Measurements from ENCODE around the gene FOLR3.
"Not testable (repeated sequence)": the region's sequence is repeated elsewhere in the genome, so short reads cannot be mapped to it uniquely, and the experiment has no call there.

Gene FOLR3

DNA sequence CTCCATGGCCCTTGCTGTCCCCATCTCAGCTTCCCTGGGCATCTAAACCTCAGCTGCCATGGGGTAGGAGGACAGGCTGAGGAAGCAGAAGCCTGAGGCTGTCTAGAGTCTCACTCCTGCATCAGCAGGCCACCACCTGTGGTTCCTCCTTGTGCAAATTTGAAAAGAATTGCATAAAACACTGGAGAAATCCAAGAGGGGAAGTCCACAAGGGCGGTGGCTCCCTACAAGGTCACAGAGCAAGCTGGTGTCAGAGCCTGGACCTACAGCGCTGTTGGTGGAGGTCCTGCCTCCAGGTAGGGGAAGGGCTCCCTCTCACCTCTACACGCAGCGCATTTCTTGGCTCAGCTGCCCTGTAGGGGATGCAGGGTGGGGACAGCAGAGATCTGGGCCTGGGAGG, at the start of gene FOLR3:
TSS of gene FOLR3 (plus strand) at position 253 of the 400 bp plus-strand sequence. CDS start 228 bp downstream, outside the sequence.
- not testable (repeated sequence) for DNase-seq

DNA sequence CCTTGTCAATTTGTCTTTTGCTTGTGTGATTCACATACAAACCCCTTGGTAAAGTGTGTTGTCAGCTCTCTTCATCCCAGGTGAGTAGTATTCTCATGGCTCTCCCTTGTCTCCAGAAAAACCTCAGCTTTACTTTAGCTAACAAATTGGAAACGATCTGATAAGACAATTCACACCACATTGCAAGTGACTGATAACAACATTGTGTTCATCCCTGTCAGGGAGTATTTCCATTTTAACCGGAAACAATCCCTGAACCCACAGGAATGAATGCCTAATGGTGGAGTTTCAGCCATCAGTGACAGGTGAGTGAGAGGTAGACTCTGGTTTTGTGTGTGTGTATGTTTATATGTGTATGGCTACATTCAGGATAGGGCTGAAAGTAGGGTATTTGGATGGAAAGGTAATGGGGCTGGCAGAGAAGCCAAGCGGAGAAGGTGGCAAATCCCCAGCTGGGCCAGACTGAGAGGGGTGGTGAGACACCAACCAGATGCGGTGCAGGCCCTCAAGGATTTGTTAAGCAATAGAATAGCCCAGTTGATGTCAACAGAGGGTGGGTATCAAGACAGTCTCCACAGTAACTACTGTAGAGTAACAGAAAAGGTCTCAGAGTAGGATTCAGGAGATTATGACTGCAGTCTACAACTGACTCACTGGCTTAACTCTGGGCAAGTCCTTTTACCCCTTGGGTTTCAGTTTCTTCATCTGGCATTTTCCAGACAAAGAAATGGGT, 47.3 kb upstream of the FOLR3 start:
- DNase-seq, result no peak

DNA sequence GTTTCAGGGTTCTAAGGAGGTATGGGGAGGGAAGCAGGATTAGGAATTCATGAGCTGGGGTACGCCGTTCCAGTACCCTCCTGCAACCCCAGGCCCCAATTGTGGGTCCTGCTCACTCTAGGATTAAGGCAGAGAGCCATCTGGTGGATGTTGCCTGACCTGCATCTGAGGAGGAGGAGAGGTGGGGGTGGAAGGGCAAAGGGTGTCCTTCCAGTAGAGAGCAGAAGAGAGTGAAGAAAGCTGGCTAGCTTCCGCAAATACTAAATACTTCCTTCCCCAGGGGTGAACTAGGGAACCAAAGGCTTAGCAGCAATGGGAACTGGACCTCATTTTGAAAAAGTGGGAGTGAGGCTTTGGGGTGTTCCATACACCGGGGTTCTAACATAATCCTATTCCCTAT, 44.2 kb upstream of the FOLR3 start:
- DNase-seq, result peak; percentile 66 to 79

DNA sequence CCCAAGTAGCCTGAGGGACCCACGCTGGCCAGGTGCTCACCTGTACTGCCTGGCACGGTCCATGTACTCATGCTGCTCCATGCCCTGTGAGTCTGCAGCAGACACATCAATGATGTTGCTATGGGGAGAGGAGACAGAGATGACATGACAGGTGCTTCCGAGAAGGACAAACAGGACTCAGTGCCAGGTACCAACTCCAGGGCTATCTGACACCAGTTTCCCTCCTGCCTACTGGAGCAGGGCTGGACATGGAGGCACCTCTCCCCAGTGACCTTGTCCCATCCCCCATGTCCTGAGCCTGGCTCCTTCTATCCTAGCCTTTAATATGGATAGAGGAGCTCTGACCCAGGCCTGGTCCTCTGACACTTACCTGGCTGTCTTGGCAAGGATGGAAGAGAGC, 36.8 kb upstream of the FOLR3 start:
- DNase-seq, result no peak

DNA sequence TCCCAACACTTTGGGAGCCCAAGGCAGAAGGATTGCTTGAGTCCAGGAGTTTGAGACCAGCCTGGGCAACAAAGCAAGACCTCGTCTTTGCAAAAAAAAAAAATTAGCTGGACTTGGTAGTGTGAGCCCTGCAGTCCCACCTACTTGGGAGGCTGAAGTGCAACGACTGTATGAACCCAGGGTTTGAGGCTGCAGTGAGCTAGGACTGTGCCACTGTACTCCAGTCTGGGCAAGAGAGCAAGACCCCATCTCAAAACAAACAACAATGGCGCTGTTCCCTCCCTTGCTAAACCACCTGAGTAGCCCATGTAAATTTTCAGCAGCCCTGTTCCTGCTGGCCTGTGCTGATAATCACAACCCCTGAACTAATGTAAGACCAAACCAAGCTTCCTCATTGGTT, 35.5 kb upstream of the FOLR3 start:
- no peak for DNase-seq

DNA sequence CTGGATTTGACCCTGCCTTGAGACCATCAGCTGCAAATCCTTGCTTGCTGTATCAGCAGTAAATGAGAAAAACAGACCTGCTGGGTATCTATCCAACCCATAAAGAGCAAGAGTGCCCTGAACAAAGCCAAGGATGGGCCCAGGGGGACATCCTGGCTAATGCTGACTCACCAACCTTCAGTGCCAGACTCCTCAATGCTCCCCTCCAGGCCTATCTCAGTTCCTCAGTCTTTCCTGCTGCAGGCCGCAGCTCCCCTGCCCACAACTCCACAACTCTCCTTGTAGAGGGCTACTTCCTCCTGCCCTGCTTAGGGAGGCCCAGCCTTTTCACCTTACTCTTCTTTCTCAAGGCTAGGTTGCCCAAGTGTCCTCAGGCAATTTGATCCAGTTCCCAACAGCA, 35.1 kb upstream of the FOLR3 start:
- no peak for DNase-seq

DNA sequence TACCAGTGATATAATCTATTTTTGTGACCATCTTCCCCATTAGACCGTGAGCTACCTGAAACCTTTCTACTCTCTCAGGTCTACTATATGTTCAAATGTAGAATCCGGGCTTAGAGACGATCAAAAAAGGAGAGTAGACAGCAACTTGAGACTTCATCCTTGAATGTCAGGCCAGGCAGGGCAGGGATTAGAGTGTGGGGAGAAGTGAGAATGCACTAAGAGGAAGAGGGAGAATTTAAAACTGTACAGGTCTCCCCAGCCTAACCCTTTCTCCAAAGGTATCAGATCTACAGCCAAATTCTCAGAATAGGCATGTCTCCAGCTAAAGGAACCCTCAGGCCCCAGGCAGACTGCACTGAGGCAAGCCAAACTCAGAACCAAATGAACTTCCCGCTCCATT, 33.4 kb upstream of the FOLR3 start:
- no peak for DNase-seq

DNA sequence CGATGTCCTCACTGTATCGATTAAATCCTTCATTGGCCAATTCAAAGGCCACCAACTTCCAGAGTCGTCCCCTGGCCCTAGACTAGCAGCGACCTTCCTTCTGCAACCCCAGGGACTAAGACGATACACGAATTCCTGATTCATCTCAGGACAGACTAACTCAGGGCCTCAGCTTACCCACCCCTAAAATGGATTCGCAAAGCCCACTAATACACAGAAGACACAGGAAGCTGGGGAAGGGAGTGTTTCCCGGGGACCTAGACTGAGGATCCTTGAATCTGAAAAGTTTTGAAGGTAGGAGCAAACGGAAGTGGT, 32.9 kb upstream of the FOLR3 start:
- no peak for DNase-seq

DNA sequence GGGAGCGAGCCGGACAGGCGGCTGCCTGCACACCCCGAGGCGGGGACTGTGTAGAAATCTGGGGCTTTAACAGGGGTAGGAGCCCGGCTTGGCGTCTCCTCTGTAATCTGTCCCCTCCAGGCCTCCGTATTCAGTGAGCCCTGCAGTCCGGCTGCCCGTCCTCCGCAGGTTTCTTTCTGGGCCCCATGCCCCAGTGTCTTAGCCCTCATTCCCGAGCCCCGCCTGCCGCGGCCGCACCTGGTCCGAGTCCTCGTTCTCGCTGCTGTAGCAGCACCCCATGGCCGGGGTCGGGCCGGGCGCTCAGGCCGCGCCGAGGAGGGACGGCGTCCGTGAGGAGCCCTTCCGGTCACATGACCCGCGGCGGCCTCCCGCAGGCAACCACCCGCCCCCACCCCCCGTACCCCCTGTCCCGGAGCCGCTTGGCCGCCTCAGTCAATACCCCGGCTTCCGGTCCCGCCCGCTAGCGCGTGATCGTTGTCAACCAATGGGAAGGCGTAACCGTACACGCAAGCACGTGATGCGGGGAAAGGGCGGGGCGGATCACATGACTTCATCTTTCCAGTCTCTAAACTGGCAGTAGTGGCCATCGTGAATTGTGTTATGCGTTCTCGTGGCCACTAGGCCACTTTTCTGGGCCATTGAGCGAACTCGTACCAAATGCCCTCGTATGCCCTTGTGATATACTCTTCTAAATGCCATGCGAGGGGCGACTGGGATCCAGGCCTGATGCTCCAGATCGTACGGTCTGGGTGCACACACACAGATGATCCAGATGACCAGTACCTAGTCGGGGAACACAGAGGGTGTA, 32.4 kb upstream of the FOLR3 start, which contains the start of gene LAMTOR1:
TSS of gene LAMTOR1 (minus strand) at position 352 of the 808 bp plus-strand sequence. CDS start at position 279, 73 bp downstream.
- peak; percentile 96 to 98 for DNase-seq

DNA sequence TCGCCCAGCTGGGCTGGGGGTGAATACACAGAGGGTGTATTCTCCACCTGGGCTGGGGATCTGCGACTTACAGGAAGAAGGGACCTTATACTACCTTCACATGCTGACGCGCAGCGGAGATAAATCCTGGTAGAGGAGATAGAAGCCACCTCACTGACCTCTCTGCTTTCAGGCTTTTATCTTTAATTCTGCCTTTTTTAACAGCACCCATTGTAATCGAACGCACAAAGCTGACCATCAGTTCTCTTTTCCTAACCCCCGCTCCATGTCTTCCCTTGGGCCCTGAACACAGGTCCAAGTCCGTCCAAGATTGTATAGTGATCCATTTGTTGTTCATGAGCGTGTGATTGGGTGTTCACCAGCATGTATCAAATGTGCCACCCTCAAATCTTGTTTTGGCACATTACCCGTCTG, 31.8 kb upstream of the FOLR3 start:
- DNase-seq, result no peak

DNA sequence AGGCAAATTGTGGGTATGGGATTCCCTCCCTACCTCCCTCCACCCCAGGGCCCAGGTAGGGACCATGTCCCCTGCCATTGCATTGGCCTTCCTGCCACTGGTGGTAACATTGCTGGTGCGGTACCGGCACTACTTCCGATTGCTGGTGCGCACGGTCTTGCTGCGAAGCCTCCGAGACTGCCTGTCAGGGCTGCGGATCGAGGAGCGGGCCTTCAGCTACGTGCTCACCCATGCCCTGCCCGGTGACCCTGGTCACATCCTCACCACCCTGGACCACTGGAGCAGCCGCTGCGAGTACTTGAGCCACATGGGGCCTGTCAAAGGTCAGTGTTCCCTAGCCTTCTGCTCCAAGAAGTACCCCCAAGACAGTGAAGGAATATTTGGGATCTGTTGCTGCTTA, 29.6 kb upstream of the FOLR3 start, which contains the start of gene TOMT:
TSS of gene TOMT (plus strand) at position 37 of the 400 bp plus-strand sequence. CDS start at position 65, 28 bp downstream.
- no peak for DNase-seq

DNA sequence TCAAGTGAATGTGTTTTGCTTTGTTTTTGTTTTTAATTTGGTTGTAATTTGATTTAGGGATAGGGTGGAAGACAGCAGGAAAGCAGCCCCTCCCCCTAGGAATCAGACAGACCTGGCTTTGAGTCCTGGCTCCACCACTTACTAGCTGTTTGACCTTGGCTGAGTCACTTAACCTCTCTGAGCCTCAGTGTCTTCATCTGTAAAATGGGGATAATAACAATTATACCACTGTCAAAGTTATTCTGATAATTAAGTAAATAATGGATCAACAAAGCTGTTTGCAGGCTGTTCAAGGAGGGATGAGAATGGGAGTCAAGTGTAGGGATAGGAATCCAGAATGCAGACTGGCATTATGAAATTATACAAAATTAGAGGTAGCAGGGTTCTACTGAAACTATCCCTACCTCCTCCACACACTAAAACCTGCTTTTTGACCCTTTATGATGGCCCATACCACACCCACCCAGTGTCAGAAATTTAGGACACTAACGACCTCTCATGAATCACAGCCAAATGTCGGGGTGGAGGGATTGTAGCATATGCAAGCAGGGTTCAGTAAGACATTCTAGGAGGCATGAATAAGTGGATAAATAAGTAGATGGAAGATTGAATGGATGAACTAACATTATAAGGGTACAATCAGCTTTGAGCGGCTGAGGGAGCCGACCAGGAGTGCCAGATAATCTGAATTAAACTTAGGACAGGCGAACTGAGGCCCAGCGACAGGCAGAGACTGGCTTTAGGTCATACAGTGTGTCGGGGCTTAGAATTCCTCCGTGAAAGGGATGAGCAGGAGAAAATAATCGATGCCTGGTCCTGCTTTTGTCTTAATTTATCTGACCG, 24.0 kb upstream of the FOLR3 start:
- DNase-seq, result no peak

DNA sequence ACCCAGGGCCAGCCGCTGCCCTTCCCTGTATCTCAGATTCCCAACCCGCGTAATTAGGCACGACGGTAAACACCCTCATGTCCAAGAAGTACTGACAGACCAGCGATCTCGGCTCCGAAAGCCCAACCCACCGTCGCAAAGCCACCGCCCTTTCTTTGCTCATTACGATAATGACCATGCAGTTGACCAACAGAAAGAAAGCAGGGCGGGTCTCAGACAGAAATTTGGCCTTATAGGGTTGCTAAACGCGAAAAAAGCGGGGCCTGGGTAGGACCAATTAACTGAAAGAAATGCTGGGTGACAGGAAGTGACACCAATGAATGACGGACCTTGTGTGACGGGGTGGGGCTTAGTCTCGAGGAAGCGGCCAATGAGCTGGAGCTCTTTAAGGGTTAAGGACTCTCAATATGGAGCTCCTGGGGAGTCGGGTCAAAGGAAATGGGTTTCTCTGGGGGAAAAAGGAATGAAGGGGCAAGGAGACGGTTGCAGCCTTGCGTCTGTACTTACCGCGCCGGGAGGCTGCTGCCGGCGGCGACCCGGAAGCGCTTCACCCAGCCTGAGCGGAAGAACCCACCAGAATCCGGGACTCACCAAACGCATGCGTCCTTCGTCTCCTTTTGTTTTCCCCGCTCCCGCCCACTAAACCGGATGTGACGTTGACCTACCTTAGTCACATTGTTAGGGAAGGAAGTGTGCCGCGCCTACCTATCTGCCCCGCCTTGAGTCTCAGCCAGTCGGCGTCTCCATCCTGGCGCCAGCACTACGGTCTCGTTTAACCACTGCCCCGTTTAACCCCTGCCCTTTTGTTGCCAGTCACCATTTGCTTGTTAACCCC, 23.2 kb upstream of the FOLR3 start, which contains the start of gene ANAPC15:
TSS of gene ANAPC15 (minus strand) at position 553 of the 835 bp plus-strand sequence. CDS start 1,419 bp downstream, outside the sequence.
- DNase-seq, result peak; percentile 99

DNA sequence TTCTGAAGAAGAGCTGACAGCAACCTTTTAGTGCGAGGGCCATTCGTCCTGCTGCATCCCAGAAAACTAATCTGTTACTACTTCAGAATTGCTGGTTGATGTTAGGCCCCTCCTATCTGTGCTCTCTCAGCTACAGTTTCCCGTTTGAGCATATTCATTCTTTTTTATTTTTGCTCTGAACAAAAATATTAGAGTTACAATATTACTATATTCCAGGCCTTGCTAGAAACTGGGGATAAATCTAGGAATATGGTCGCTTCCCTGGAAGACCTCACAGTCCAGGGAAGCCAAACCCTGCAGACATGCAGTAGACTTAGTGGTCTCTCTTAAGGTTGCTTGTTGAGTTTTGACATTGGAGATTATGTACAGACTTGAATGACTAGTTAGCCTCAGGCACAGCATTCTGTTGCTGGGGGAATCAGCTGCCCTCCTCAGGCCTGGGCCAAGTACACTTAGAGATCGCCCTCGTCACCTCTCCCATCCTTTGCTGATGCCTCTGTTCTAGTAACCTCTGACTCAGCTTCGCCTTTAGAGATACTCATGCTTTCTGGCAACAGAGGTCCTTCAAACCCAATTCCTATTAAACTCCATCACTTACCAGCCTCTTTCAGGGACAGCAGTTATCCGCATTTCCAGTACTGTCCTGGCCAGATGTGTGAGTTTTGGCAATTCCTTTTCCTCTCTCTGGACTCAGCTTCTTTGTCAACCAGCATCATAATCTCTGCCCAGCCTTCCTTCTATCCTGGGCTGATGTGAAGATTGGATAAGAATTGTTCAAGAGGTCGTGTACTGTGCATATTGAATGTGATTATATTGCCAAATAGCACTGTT, 22.3 kb upstream of the FOLR3 start:
- DNase-seq, result no peak

DNA sequence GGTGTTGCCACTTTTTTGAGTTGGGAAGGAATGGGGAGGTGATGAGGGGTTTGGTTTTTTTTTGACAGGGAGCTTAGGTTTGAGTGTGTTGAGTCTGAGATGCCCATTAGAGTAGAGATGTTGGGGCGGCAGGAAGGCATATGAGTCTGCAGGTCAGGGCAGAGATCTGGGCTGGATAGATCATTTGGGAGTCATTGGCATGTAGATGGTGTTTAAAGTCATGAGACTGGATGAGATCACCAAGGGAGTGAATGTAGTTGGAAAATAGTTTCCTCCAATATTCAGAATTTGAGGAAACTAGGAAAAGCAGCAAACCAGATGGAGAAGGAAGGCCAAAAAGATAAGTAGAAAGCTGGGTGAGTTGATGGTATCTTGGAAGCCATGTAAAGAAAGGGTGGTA, 21.0 kb upstream of the FOLR3 start:
- DNase-seq, result no peak

DNA sequence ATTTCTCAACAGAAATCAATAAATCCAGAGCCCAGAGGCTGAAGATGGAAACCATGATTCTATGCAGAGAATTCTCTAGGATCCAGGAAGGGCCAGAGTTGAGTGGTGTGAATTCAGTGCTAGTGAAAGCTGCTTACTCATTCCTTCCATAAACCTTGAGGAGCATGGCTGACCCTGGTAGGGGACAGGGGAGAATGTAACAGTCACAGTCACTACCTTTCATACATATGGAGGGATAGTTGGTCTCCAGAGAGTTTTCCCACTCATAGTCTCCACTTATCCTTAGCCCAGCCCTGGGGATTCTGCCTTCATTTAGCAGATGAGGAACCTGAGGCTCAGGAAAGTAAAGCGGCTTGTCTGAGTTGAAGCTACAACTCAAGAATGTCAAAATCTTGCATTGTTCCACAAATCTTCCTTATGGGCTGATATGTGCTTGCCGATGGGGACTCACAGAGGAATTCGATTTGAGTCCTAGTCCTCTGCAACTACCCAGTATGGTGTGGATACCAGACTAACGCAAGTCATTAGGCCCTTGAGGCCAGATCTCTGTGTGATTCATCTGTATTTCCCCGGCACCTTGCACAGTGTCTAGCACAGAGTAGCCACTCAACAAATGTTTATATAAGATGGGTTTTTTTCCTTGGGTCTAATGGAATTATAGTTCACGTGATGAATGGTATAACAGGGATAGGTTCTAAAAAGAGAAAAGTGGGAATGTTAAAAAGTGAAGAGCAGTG, 19.3 kb upstream of the FOLR3 start:
- DNase-seq, result no peak

DNA sequence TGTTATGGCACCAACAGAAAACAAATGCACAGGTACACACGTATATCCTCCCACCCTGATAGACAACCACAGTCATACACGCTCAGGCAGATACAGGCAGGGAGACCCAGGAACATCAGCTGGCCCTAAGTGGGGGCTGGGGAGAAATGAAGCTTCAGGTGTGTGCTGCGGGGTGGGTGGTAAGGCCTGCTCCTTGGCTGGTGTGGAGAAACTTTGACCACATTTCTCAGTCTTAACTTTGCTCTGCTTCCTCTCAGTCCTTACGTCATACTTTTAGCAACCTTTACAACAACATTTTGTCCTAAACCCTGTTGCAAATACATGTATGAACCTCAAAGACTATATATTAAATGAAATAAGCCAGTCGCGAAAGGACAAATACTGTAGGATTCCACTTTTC, 16.3 kb upstream of the FOLR3 start:
- no peak for DNase-seq

DNA sequence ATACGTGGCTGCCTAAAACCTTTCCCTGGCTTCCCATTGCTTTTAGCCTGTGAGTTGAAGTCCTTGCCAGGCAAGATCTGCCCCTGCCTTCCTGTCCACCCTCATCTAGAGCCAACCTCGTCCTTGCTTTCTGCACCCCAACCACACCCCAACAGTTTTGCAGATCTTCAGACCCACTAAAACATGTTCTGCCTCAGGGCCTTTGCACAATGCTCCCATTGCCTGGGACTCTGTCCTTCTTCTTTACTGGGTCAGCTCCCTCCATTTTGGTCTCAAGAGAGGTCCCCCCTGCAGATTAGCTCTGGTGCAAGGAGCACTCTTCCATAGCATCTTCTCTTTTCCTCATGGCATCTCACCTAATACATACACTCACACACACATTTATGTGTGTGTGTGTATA, 14.6 kb upstream of the FOLR3 start:
- DNase-seq, result no peak

DNA sequence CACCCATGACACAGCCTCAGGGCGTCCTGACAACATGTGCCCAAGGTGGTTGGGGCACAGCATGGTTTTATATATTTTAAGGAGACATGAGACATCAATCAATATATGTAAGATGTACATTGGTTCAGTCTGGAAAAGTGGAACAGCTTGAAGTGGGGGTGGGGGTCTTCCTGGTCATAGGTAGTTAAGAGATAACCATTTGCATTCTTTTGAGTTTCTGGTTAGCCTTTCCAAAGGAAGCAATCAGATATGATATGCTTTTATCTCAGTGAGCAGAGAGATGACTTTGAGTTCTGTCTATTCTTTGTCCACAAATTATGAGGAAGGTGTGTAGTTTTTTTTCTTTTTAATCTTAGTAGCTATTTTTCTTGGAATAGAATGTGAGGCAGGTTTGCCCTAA, 12.9 kb upstream of the FOLR3 start:
- no peak for DNase-seq

DNA sequence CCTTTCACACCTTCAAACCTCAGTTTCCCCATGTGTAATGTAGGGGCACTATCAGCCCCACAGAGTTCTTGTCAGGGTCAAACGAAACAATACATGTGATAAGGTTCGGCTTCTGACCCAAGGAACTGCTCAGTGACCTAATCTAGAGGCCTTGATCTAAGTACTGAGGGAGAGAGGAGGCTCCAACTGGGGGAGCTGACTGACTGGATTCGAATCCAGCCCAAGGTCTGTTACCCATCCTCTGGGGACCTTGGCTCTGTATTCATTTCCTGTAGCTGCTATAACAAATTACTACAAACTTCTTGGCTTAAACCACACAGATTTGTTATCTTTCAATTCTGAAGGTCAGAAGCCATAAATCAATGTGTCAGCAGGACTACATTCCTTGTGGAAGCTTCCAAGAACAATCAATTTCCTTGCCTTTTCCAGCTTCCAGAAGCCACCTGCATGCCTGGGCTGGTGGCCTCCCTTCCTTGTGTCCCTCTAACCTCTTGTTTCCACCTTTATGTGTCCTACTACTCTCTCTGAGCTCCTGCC, 12.3 kb upstream of the FOLR3 start:
- no peak for DNase-seq
